ENCODE data around the gene FBXO45. TPM values are rescaled to one million over a fixed set of nuclear protein-coding genes. Genes with fewer than 3 reads are reported as not detected.

Gene FBXO45
- total RNA-seq, 1 experiment from 2014 or later, result 18.6 TPM

- H3K27ac Mint-ChIP-seq, result peak overlapping the region; percentile 88 to 100 (median 97)
- H3K18ac ChIP-seq (ENCODE audit: insufficient read length, low read depth, low read length), result peak overlapping the region; percentile 92
- H3K36me3 Mint-ChIP-seq (ENCODE audit: insufficient read depth in 1 of 3, low read depth in 3 of 3), result peaks cover 0 to 5% (median 0%) of the 10 kb centered on the region in 3 experiments; a peak in 2 of 7 replicates
- no CpG with 5 or more reads among the region's 5 CpGs for WGBS (ENCODE audit: extremely low coverage, insufficient read length, low lambda C conversion rate)
- H3K4me3 Mint-ChIP-seq, result peak overlapping the region; percentile 74 to 80
- peak overlapping the region; percentile 75 for H3K27ac ChIP-seq (ENCODE audit: insufficient read length, low read depth, low read length)
- H3K23ac ChIP-seq (ENCODE audit: insufficient read length, low read depth, low read length), result no peak overlapping the region
- H2BK5ac ChIP-seq (ENCODE audit: insufficient read length, low read length), result no peak overlapping the region
- no peak overlapping the region for H2BK20ac ChIP-seq (ENCODE audit: low read depth, low read length, poor library complexity, severe bottlenecking)
- H3K56ac ChIP-seq (ENCODE audit: insufficient read length, low read depth, low read length), result no peak overlapping the region
- no peak overlapping the region for H3T11ph ChIP-seq (ENCODE audit: low read length)
- no peaks in the 10 kb centered on the region for H3K27me3 ChIP-seq (ENCODE audit: insufficient read depth, low read length)
- H3K4me1 Mint-ChIP-seq, result peaks cover 37 to 43% of the 10 kb centered on the region in 2 experiments
- peak overlapping the region; percentile 68 for H3K9ac ChIP-seq (ENCODE audit: extremely low read depth, insufficient read length, low read length)
- H3K14ac ChIP-seq (ENCODE audit: insufficient read depth, low read length), result peak overlapping the region; percentile 93; the same call in 1 of the 2 replicates
- H2AK5ac ChIP-seq (ENCODE audit: insufficient read length, low read length), result no peak overlapping the region
- H2BK15ac ChIP-seq (ENCODE audit: low read depth, low read length), result no peak overlapping the region
- H3K79me2 ChIP-seq (ENCODE audit: insufficient read depth, low read length), result no peaks in the 10 kb centered on the region
- H3K9me3 ChIP-seq (ENCODE audit: control insufficient read depth, low read depth, low read length), result no peaks in the 10 kb centered on the region
- no peaks in the 10 kb centered on the region; the same call in 1 of the 2 replicates for H3K27me3 Mint-ChIP-seq (ENCODE audit: low read depth)
- peaks cover 8% of the 10 kb centered on the region for H3K23me2 ChIP-seq (ENCODE audit: insufficient read length, low read depth, low read length, poor library complexity, severe bottlenecking)
- no peak overlapping the region for H2AFZ ChIP-seq (ENCODE audit: low read length)
- no peak for TF ChIP-seq CTCF (conservative IDR thresholded peaks at IDR 0.05)
- no peaks in the 10 kb centered on the region for H3K9me3 Mint-ChIP-seq
- H3K79me1 ChIP-seq (ENCODE audit: insufficient read depth, low read depth, low read length, poor library complexity, severe bottlenecking), result no peaks in the 10 kb centered on the region
- H4K5ac ChIP-seq (ENCODE audit: insufficient read length, low read depth, low read length), result peak overlapping the region; percentile 29
- H4K20me1 ChIP-seq (ENCODE audit: control insufficient read depth, insufficient read depth, insufficient read length), result no peaks in the 10 kb centered on the region
- peak overlapping the region; percentile 39 for H2BK120ac ChIP-seq (ENCODE audit: low read depth, low read length, poor library complexity, severe bottlenecking)
- no peak overlapping the region for H4K91ac ChIP-seq (ENCODE audit: insufficient read length, low read depth, low read length)
- no peak overlapping the region for H2BK12ac ChIP-seq (ENCODE audit: insufficient read length, low read depth, low read length)
- peak overlapping the region; percentile 55; the same call in 1 of the 2 replicates for H3K4ac ChIP-seq (ENCODE audit: low read depth, low read length)
- peak overlapping the region; percentile 65 for H3K4me2 ChIP-seq (ENCODE audit: insufficient read depth, insufficient read length, low read length)
- peaks cover 2% of the 10 kb centered on the region; the same call in 1 of the 2 replicates for H3K4me1 ChIP-seq (ENCODE audit: insufficient read depth, low read length)
- DNase-seq, result no peak
- no peak overlapping the region for H4K8ac ChIP-seq (replicated peaks; ENCODE audit: insufficient read length, low read depth, low read length)
Observed at GRCh38 chr3:196631682-196632045, 63.2 kb downstream of the FBXO45 start.

Data from H9 (cell line).